ENCODE measurements around the gene AK9.

AK9 gene

DNA sequence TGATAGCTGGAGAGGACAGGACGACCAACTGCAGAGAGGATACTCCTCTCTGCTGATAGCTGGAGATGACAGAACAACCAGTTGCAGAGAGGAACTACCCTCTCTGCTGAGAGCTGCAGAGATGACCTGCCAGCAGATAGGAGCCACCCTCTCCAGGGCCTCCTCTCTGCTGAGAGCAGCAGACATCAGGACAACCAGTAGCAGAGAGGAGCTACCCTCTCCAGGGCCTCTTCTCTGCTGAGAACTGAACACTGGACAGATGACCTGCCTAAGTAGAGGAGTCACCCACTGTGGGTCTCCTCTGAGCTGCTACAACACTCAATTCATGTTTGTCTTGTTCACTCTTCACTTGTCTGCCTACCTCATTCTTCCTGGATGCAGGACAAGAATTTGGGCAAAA is 180.6 kb downstream of the AK9 start:
- DNase-seq, result no peak

DNA sequence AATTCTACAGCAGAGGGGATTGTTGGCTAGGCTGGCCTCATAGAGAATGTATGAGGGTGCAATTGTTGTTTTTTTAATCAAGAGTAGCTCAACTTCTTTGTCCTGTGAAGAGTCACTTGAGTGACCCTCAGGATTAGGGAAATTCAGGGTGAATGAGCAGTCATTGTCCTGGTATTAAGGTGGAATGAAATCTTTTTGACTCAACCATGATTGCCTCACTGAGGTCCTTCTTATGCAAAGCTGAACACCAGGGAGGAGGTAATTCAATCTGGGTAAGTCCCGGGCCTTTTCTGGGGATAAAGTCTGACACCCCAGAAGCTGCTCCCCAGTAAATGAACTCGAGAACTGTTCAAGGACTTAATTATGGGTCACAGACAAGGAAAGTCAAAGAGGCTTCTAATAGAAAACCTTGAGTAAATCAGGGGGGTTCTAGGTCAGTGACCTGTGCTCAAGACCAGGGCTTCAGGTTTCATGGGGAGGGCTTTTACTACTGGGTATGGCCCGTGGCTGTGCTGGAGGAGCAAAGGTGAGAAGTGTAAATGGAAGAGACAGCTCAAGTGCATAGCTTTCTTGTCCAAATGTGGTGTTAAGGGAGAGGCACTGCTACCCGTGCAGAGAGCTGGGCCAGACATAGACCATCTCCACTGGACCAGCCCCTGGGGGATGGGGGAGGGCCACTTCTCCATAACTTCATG is 182.7 kb downstream of the AK9 start:
- DNase-seq, result no peak

DNA sequence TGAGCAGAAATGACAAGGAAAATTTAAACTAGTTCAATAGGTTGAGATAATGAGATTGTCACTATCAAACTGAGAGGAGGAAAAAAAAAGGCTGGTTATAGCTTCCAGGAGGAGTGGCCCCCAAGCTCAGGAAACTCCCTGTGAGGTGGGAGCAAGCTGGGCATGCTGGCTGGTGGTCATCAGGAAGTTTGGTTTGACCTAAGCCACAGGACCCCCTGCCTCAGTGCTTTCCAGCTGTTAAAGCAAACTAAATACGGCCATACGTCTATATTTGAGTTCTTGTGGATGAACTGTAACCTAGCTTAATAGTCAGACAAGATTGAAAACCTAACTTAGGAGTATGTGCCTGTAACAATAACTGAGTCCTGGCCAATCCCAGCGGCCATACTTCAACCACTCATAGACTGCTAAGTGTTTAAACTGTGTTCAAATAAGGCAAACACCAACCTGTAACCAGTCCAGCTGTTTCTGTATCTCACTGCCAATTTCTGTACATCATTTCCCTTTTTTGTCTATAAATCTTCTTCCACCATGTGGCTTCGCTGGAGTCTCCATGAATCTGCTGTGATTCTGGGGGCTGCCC is 183.4 kb downstream of the AK9 start:
- no peak for DNase-seq

DNA sequence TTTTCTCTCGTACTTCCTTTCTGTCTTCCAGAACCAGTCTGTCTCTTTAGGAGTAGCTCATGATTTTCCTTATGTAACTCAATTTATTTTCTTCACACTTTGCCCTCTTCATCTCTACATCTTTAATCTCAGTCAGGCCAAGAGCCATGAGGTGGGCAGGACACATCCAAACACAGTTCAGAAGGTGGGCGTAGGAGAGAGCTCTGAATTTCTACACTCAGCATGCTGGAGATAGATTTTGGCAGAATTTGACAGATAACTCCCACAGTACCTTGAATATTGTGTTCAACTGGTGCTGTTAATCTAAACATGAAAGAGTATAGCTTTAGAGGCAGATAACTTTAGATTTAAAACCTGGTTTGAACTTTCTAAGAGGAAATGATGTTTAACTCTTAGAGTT is 184.2 kb downstream of the AK9 start:
- DNase-seq, result no peak

DNA sequence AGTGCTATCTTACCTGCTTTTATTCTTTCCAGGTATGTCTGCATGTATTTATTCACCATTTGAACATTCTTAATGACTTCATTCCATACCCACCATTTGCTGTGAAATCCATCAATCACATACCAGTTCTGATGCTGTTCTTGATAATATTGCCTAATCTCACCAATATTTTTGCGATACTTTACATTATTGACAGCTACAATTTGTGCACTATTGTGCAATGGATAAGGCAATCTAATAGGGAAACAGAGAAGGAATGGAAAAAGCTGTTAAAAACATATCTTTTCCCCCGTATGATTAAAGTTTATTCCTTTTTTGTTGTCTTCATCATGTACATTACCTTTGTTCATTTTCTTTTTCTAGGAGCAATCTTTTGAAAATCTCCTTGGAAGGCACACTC is 184.7 kb downstream of the AK9 start:
- no peak for DNase-seq

DNA sequence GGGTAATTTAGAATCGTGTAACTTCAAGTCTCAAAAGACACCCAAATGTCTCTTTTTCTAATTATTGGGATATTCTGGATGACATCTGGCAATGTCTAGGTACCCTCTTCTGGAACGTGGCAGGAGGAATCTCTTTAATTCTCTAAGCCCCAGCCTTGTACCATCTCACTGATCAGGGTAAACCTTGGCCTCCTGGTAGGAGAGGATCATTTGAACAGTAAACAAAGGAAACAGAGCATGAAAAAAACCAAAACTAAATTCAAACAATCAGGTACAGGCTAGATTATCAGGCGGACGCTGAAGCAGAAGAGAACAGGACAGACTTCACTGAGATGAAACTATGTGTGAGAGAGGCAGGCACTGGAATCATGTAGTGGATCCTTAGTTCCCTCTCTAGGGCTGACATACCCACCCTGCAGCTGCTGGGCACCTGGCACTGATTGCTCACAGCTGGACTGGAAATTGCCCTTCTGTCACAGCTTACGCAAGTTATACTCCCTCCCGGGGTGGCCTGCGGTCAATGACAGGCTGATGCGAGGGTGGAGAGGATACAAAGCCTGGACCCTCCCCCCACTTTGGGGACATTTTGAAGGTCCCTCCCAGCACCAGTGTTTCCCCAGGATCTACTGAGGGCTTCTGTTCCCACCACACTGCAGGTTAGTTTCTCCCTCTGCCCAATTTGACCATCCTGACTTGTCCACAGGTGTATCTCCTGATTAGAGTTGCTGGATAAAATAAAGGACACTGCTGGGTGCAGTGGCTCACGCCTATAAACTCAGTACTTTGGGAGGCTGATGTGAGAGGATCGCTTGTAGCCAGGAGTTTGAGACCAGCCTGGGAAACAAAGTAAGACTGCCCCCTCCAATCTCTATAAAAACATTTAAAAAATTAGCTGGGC is 187.4 kb downstream of the AK9 start:
- no peak for DNase-seq

DNA sequence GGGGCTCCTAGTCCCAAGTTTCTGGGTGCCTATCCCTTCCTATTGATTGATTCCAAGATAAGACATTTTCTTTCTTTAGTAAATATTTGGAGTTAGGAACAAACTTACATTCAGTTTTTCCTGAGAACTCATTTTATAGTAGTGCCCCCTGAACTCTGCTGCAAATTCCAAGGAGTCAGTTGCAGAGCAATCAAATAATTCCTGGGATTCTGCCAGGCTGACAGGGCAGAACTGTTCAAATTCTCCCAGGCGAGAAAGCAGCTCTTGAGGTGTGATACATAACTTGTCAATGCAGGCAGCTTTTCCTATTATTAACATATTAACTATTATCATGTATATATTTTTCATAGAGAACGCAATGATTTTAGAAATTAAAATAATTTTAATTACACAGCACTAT is 192.1 kb downstream of the AK9 start:
- no peak for DNase-seq

DNA sequence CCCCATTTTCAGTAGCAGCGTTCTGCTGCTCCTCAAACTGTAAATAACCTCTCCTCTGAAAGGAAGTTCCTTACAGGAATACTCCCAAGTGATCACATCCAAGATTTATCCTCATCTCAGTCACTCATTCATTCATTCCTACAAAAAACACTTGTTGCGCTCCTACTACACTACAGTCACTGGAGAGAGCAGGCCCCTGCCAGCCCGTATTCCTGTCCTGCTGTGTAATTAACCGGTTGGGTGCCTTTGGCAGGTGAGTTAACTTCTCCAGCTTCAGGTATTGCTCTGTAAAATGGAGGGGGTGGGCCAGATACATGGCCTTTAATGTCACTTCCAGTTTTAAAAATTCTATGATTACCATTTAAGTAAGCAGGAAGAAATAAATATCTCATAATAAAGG is 192.9 kb downstream of the AK9 start:
- no peak for DNase-seq

DNA sequence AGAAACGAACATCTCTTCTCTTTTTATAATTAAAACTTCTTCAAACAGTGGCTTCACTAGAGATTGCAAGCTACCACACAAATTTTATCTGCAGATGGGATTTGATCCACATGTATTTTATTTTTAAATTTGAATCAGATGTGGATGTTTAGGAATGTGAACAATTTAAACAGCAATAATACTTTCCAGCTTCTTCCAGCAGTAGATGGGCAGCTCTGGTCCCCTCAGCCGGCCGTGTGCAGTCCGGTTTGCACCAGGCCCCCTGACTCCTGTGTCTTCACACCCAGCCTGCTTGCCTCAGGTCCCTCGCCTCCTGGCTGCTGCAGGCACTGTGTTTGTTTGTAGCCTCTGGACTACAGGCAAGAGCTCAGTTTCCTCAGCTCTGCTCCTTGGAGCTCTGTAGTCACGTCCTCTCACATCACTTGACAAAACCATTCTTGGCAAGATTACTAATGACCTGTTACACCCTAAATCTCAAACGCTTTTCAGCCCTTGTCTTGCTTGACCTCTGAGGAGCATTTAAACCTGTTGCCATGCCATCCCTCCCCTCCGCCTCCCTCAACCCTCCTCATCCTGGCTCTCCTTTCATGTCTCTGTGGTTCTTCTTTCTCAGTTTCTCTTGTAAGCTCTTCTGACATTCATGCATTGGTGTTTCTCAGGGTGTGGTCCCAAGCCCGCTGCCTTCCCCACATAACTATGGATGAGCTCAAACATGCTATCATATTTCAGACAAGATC is 194.8 kb downstream of the AK9 start:
- DNase-seq, result no peak

DNA sequence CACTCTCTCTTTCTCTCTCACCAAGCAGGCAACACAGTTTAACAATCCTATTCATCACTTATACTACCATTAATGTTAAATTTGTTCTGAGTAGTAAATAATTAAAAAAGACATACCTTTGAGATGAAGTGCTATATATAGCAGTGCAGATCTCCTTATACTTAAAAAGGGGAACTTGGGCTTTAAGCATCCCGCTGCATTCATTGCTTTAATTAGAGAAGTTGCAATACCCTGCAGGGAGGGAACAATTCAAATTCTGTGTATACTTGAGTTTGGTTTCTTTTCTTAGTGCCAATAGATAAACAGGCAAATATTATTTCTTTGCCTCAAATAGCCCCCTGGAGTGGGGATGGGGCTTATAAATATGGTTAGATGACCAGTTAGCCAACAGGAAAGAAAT is 197.1 kb downstream of the AK9 start:
- DNase-seq, result no peak

DNA sequence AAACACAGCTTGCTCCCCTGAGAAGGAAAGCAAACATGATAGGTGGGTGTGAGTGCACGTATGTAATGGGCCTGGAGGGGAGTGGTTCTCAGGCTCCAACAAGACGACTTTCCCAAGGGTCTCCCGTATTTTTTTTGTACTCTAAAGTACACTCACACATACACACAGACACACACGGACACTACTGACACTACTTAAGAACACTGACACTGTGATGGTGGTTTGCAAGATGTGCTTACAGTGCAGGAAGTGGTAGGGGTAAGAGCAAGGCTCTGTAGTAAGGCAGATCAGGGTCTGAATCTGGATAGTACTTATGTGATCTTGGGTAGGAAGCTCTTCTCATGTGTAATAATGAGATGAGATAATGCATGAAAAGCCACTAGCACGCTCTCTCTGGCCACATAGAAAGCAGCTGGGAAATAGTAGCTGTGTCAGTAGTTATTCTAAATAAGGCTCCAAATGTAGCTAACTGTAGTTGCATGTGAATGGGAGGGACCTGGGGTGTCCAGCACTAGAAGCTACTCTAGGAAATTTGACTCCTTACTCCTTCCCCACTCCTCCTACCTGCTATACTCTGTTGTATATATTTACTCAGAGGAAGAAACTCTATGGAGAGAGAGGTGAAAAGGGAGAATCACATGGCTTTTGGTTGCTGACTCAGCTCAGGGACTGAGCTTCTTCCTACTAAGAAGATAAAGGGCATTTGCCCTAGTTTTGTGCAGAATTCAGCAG is 199.6 kb downstream of the AK9 start:
- DNase-seq, result peak in 1 of 5 donors; percentile 76

DNA sequence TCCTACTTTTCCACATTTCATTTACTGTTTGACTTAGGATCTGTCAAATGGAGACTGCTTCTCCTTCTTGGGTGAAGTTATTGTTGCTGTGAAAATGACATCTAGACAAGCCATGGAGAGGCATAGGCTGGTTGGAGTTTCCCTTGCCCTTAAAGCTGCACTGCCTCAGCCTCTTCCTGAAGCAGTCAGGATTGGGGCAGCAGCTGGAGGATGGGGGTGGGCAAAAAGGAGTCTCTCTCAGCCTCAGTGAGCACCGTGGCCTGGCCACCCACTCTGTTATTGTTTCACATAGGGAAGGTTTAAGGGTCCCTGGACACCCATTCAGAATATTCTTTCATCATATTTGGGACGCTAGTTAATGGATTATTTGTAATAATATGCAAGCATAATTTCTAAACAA is 200.3 kb downstream of the AK9 start:
- DNase-seq, result no peak

DNA sequence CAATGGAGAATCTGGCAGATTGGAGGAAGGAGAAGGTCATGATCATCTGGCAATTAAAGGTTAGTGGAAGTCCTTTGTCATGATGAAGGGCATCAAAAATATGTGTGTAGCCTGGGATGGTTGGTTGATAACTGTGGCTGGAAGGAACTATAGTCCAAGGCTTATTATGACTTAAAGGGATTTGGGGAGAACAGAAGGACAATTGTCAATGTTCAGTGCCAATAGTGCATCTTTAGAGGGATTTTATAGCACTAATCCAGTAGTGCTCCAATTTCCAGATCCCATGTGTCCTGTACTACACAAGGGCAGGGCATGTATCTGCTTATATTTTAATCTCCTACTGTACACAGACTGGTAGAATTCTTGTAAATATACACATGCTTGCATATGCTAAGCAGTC is 203.0 kb downstream of the AK9 start:
- DNase-seq, result no peak

DNA sequence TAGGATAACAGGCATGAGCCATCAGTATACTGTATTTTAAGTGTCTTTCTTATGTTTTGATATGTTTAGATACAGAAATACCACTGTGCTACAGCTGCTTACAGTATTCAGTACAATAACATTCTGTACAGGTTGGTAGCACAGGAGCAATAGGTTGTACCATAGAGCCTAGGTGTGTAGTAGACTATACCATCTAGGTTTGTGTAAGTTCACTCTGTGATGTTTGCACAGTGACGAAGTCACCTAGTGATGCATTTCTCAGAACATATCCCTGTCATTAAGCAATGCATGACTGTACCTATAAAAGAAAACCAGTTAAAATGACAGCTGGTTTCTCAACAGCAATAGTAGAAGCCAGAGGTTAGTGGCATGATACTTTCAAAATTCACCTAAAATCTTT is 204.9 kb downstream of the AK9 start:
- DNase-seq, result no peak

DNA sequence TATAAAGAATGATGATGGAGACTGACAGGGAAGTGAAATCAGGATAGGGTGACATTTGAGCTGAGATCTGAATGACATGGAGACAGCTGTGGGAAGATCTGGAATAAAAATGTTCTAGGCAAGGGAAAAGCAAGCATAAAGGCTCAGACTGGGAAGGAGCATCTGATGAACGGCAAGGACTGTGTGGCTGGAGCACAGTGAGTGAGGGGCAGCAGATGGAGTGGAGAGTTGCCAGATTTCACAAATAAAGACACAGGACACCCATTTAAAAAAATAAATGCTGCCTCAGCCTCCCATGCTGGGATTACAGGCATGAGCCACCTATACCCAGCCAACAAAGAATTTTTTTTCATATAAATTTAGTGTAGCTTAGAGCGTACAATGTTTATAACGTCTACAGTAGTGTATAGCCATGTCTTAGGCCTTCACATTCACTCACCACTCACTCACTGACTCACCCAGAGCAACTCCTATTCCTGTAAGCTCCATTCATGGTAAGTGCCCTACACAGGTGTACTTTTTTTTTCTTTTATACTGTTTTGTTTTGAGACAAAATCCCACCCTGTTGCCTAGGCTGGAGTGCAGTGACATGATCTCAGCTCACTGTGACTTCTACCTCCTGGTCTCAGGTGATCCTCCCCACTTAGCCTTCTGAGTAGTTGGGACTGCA is 205.6 kb downstream of the AK9 start:
- DNase-seq, result no peak

DNA sequence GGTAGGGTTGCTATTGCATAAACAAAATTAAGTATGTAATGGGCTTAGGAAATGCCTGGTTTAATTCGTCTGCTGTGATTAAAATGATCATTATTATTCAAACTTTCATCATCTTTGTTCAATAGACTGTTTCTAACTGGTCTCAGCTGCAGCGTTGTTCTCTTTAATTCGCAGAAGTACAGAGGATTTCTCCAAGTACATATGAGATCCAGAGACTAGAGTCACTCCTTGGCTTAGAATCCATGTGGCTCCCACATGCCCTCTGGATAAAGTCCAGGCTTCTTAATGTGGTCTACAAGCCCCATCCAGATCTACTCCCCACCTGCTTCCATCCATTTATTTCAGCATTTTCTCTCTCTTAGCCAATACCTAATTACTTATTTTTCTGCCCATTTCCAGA is 206.9 kb downstream of the AK9 start:
- DNase-seq, result no peak

DNA sequence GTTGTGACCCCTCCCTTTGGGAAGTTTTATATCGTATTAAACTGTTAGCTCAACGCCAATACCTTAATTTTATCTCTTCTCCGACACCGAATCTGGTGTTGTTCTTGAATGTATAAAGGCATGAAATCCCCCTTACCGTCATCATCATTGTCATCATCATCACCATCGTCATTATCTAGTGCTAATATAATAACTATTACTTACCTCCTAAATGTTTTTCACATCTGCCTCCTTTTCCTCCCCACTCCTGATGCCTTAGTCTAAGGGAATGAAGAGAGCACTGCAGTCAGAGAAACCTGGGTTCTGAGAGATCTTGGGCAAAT is 207.3 kb downstream of the AK9 start:
- no peak for DNase-seq

DNA sequence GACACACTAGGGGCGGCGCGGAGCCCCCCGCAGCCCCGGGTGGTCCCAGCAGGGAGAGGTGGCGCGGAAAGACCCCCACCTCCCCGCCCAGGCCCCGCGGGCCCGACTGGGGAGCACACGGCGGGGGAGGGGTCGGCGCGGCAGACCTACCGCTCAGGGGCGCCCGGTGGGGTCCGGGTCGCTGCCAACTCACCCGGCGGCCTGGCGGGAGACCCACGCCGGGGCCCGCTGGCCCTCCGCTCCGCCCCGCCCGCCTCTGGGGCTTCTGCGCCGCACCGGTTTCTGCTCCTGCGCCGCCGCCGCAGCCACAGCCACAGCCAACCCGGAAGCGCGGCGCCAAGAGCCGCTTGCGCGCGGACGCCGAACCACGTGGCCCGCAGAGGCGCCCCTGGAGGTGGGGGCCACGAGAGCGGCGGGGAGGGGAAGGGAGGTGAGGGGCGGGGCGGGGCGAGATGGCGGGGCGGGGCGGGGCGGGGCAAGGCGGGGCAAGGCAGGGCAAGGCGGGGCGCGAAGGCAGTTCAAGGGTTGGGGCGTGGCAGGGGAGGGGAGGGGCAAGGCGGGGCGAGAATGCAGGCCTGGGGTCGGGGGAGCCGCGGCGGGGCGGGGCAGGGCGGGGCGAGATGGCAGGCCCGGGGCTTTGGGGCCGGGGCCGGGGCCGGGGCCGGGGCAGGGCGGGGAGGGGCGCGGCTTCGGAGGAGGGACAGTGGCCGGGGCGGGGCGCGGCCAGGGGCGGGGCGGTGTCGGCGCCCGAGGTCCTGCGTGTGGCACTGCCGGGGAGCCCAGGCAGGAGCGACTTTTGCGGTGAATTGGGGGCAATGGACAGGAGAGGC is 207.9 kb downstream of the AK9 start, which contains the start of gene ZBTB24:
TSS of gene ZBTB24 (minus strand) at position 315 of the 830 bp plus-strand sequence. CDS start 1,193 bp downstream, outside the sequence.
- DNase-seq, result peak; percentile 83 to 94 (median 87)

DNA sequence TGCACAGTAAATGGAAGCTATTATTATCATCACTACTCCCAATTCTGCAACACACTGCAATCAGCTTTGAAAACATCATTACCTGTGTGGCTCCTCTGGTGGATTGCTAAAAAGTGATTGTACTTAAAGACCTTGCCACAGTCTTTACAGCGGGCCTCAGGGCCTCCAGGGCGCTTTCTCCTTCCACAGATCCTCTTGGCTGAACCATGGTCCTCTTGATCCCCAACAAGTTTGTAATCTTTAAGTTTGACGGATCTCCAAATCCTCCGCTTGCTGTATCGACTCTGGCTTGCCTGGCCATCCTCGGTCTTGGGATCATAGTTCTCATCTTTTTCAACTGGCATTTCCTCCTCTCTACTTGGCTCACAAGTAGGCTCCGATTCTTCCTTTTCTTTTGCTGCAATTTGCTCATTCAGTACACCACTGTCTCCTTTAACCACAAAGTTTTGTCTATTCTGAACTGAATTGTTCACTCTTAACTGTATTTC is 210.0 kb downstream of the AK9 start:
- no peak for DNase-seq

DNA sequence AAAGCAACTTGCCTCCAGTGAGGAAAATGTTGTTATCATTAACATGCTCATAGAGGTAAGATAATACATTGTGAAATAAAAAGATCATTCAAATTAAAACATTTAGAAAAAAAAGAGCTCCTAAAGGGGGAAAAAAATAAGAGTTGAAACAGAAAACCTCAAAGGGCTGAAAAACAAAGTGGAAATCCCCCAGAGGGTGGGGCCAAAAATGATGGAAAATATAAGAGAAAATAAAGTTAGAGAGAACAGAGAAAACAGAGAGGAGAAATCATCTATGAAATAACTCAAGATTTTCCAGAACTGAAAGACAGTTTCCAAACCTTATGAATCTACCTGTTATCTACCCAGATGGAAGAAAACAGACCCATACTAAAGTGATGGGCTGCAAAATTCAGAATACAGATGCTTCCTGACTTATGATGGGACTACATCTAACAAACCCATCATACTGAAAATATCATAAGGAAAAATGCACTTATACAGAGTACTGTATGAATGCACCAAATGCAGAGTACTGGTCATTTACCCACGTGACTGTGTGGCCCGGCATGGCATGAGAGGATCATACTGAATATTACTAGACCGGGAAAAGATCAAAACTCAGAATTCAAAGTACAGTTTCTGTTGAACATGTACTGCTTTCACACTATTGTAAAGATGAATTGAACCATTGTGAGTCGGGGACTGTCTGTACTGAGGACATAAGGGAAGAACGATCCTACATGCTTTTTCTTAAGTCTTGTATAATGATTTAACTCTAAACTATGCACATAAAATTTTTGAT is 212.0 kb downstream of the AK9 start:
- DNase-seq, result no peak

Data from T-helper 1 cell (primary cell).